Measurements from ENCODE around the gene ME2.
"Not testable (repeated sequence)": the region's sequence is repeated elsewhere in the genome, so short reads cannot be mapped to it uniquely, and the experiment has no call there.

The ME2 gene

GRCh38 chr18:50973367-50974126 is 94.6 kb downstream of the ME2 start:
- no peak for DNase-seq (ENCODE audit: low read depth in 2 of 2)

- no peak for DNase-seq (ENCODE audit: low read depth in 2 of 2)
Observed at GRCh38 chr18:50977037-50977760, 98.3 kb downstream of the ME2 start.

- DNase-seq (ENCODE audit: low read depth in 2 of 2) = no peak
Observed at GRCh38 chr18:50981381-50981780, 102.5 kb downstream of the ME2 start.

- no peak for DNase-seq (ENCODE audit: low read depth in 2 of 2)
Observed at GRCh38 chr18:50982086-50982801, 103.3 kb downstream of the ME2 start.

GRCh38 chr18:50982802-50983179 is 103.9 kb downstream of the ME2 start:
- DNase-seq (ENCODE audit: low read depth in 2 of 2) = no peak

GRCh38 chr18:50986360-50987087 is 107.6 kb downstream of the ME2 start:
- DNase-seq (ENCODE audit: low read depth in 2 of 2) = no peak

- DNase-seq (ENCODE audit: low read depth in 2 of 2) = no peak
Observed at GRCh38 chr18:50987261-50987660, 108.3 kb downstream of the ME2 start.

- DNase-seq (ENCODE audit: low read depth in 2 of 2) = no peak
Observed at GRCh38 chr18:50989711-50990110, 110.8 kb downstream of the ME2 start.

- no peak for DNase-seq (ENCODE audit: low read depth in 2 of 2)
Observed at GRCh38 chr18:50992351-50992762, 113.4 kb downstream of the ME2 start.

GRCh38 chr18:50994031-50994430 is 115.1 kb downstream of the ME2 start:
- no peak for DNase-seq (ENCODE audit: low read depth in 2 of 2)

- not testable (repeated sequence) for DNase-seq (ENCODE audit: low read depth in 2 of 2)
Observed at GRCh38 chr18:51003174-51003573, 124.3 kb downstream of the ME2 start.
